ENCODE results near the gene PHLDA2. TPM values are rescaled to one million over a fixed set of nuclear protein-coding genes. Genes with fewer than 3 reads are reported as not detected.

The PHLDA2 gene
- total RNA-seq, 2 experiments from 2014 or later = 0.16 to 0.34 TPM

DNA sequence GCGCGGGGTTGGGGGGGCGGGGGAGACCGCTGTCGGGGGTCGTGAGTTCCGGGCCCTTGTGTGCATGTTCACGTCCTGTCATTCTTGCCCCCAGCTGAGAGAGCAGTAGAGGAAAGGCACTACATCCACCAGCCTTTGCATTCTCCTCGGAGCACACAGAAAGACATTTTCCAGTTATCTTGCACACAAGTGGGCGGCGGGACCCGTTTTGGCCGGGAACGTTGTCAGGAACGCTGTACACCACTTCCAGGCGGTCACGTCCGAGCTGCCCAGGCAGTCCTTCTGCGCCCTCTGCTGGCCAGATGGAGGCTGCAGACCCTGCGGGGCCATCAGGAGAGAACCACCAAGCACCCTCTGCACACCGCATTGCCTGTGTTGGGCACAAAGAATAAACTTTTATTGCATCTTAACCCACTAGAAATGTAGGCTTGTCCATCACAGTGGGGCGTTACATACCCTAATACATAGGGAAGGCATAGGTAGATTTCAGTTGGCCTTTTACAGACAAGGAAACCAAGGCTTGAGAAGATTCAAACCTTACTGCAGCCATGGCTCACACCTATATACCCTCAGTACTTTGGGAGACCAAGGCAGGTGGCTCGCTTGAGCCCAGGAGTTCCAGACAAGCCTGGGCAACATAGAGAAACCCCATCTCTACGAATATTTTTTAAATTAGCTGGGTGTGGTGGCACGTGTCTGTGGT lies 40.8 kb downstream of the PHLDA2 start:
- no peak overlapping the region for H3K4me2 ChIP-seq (ENCODE audit: low read length)
- no peaks in the 10 kb centered on the region for H3K9me3 ChIP-seq (ENCODE audit: low read length)
- intact Hi-C loops (cut with micrococcal nuclease; ENCODE audit: unreplicated experiment) = loop anchor here (1.0 to 5.0 kb wide), 3 partner anchors 196 to 460 kb away; no protein-coding TSS in a partner anchor
- H3K27ac ChIP-seq (ENCODE audit: low read depth, low read length, poor library complexity, severe bottlenecking) = no peak overlapping the region
- H4K20me1 ChIP-seq (ENCODE audit: insufficient read depth, low read length) = no peaks in the 10 kb centered on the region
- DNase-seq (ENCODE audit: low spot score) = peak; percentile 73
- no peak overlapping the region for H2AFZ ChIP-seq (ENCODE audit: low read length)
- no peaks in the 10 kb centered on the region for H3K9me2 ChIP-seq (ENCODE audit: insufficient read depth, low read length)
- H3K4me3 ChIP-seq (ENCODE audit: low read depth, low read length, poor library complexity, severe bottlenecking) = no peak overlapping the region
- ChIA-PET POLR2A (interaction anchor here (1.0 to 1.2 kb wide), 2 partner anchors 14 to 355 kb away, joined by 5 to 8 read pairs; a partner anchor contains a TSS), CTCF (ENCODE audit: unreplicated experiment) (interaction anchor here (1.0 kb wide), 1 partner anchor 356 kb away, joined by 5 read pairs; no protein-coding TSS in a partner anchor)
- TF ChIP-seq EZH2phosphoT487 (IDR thresholded peaks at IDR 0.05; ENCODE audit: borderline replicate concordance, low read depth, low read length) (no peak), CTCF (conservative IDR thresholded peaks at IDR 0.05; ENCODE audit: low read length) (peak; percentile 96)
- H3K79me2 ChIP-seq (ENCODE audit: insufficient read depth, low read depth, low read length) = no peaks in the 10 kb centered on the region
- no peaks in the 10 kb centered on the region for H3K36me3 ChIP-seq (ENCODE audit: insufficient read depth, low read length)
- H3K4me1 ChIP-seq (ENCODE audit: insufficient read depth, low read length, poor library complexity, severe bottlenecking) = peaks cover 35% of the 10 kb centered on the region
- no TSS peak for BruUV-seq (replicated peaks)

GRCh38 chr11:2887515-2888195 lies 41.6 kb downstream of the PHLDA2 start:
- Histone ChIP-seq H3K79me2 (ENCODE audit: insufficient read depth, low read depth, low read length) (no peaks in the 10 kb centered on the region), H3K4me3 (ENCODE audit: low read depth, low read length, poor library complexity, severe bottlenecking) (no peak overlapping the region), H3K27ac (ENCODE audit: low read depth, low read length, poor library complexity, severe bottlenecking) (no peak overlapping the region), H3K9me3 (ENCODE audit: low read length) (no peaks in the 10 kb centered on the region), H3K4me1 (ENCODE audit: insufficient read depth, low read length, poor library complexity, severe bottlenecking) (peaks cover 32% of the 10 kb centered on the region), H3K9me2 (ENCODE audit: insufficient read depth, low read length) (no peaks in the 10 kb centered on the region), H4K20me1 (ENCODE audit: insufficient read depth, low read length) (no peaks in the 10 kb centered on the region), H3K4me2 (ENCODE audit: low read length) (no peak overlapping the region), H2AFZ (ENCODE audit: low read length) (no peak overlapping the region), H3K36me3 (ENCODE audit: insufficient read depth, low read length) (no peaks in the 10 kb centered on the region)
- ChIA-PET CTCF (ENCODE audit: unreplicated experiment) (interaction anchor here (1.0 kb wide), 1 partner anchor 356 kb away, joined by 5 read pairs; no protein-coding TSS in a partner anchor), POLR2A (interaction anchor here (1.0 to 1.2 kb wide), 2 partner anchors 15 to 354 kb away, joined by 5 to 8 read pairs; a partner anchor contains a TSS)
- DNase-seq (ENCODE audit: low spot score) = no peak
- TF ChIP-seq EZH2phosphoT487 (IDR thresholded peaks at IDR 0.05; ENCODE audit: borderline replicate concordance, low read depth, low read length) (no peak), CTCF (conservative IDR thresholded peaks at IDR 0.05; ENCODE audit: low read length) (no peak)
- no TSS peak for BruUV-seq (replicated peaks)
- intact Hi-C loops (cut with micrococcal nuclease; ENCODE audit: unreplicated experiment) = loop anchor here (1.0 to 5.0 kb wide), 3 partner anchors 195 to 459 kb away; no protein-coding TSS in a partner anchor

Data from OCI-LY7 (cell line).